Glutamatergic neuron (in vitro differentiated cells): ENCODE data around the gene PRR33. TPM values are rescaled to one million over a fixed set of nuclear protein-coding genes. Genes with fewer than 3 reads are reported as not detected.

ENCODE experiments used
- DNase-seq: peaks from one replicate; pipeline ENCODE4 v3.0.0; 2022
- H3K27ac Mint-ChIP-seq: one replicate; pipeline ENCODE4 v1.8.0; 2020; ENCODE audit warnings: mild to moderate bottlenecking, mixed read lengths, inconsistent platforms; ENCODE audit not compliant: unreplicated experiment
- H3K27me3 Mint-ChIP-seq: one replicate; pipeline ENCODE4 v1.8.0; 2020; ENCODE audit warnings: mild to moderate bottlenecking, moderate library complexity, mixed read lengths, inconsistent platforms; ENCODE audit not compliant: unreplicated experiment
- H3K36me3 Mint-ChIP-seq: one replicate; pipeline ENCODE4 v1.8.0; 2020; ENCODE audit warnings: mild to moderate bottlenecking, mixed read lengths, inconsistent platforms; ENCODE audit not compliant: unreplicated experiment
- H3K4me1 Mint-ChIP-seq: one replicate; pipeline ENCODE4 v1.8.0; 2020; ENCODE audit warnings: mild to moderate bottlenecking, low read depth, mixed read lengths, inconsistent platforms; ENCODE audit not compliant: unreplicated experiment
- H3K4me3 Mint-ChIP-seq: one replicate; pipeline ENCODE4 v1.8.0; 2020; ENCODE audit warnings: mild to moderate bottlenecking, mixed read lengths, inconsistent platforms; ENCODE audit not compliant: unreplicated experiment
- H3K9me3 Mint-ChIP-seq: one replicate; pipeline ENCODE4 v1.8.0; 2020; ENCODE audit warnings: mild to moderate bottlenecking, moderate library complexity, mixed read lengths, inconsistent platforms; ENCODE audit not compliant: unreplicated experiment
- CTCF ChIP-seq: fragments of 200-600 bp; sonication (generic); IDR thresholded peaks from one replicate; pipeline ENCODE4 v1.5.0; 2021; ENCODE audit not compliant: partially characterized antibody, unreplicated experiment
- total RNA-seq: library from RNA; stranded (reverse); fragmentation: NEBNext Ultra II Directional; extraction: Animal tissue kit (Norgen Biotek cat#: 25700); gene quantifications from one replicate; pipeline ENCODE4 v1.2.1, GENCODE V29; 2021; ENCODE audit not compliant: unreplicated experiment

PRR33 gene
- total RNA-seq, 1 donor from 2014 or later = not detected

- Mint-ChIP-seq H3K36me3 (no peaks in the 10 kb centered on the region), H3K9me3 (peaks cover 5% of the 10 kb centered on the region), H3K27me3 (no peaks in the 10 kb centered on the region), H3K4me1 (no peaks in the 10 kb centered on the region), H3K27ac (no peak overlapping the region), H3K4me3 (no peak overlapping the region)
- DNase-seq = no peak
- no peak for TF ChIP-seq CTCF
These were observed 29.3 kb upstream of the PRR33 start for GRCh38 chr11:1920909-1921573.

- no peak for TF ChIP-seq CTCF
- DNase-seq = no peak
- H3K27ac Mint-ChIP-seq = no peak overlapping the region
These were observed 28.6 kb upstream of the PRR33 start for GRCh38 chr11:1920128-1920908.

GRCh38 chr11:1919391-1920127 is 27.9 kb upstream of the PRR33 start, which contains the start of gene TNNT3:
TSS of gene TNNT3 (plus strand) at chr11:1919703. CDS start at chr11:1922875, 3,172 bp downstream.
- no peak for TF ChIP-seq CTCF
- H3K4me1 Mint-ChIP-seq = no peaks in the 10 kb centered on the region
- peaks cover 9% of the 10 kb centered on the region for H3K27me3 Mint-ChIP-seq
- H3K9me3 Mint-ChIP-seq = peaks cover 9% of the 10 kb centered on the region
- DNase-seq = no peak
- no peak within 1 kb of the TSS for H3K4me3 Mint-ChIP-seq
- H3K27ac Mint-ChIP-seq = no peak within 1 kb of the TSS
- H3K36me3 Mint-ChIP-seq = no peaks in the 10 kb centered on the region

More at GRCh38 chr11:1920128-1920908, 28.6 kb upstream of the PRR33 start:
- Mint-ChIP-seq H3K9me3 (peaks cover 5% of the 10 kb centered on the region), H3K36me3 (no peaks in the 10 kb centered on the region), H3K27me3 (peaks cover 2% of the 10 kb centered on the region), H3K4me1 (no peaks in the 10 kb centered on the region), H3K4me3 (no peak overlapping the region)

- no peak for DNase-seq
- Mint-ChIP-seq H3K27ac (no peak overlapping the region), H3K4me3 (no peak overlapping the region)
These were observed 27.0 kb upstream of the PRR33 start for GRCh38 chr11:1918436-1919315.

More at GRCh38 chr11:1918436-1919315, 27.0 kb upstream of the PRR33 start:
- H3K4me1 Mint-ChIP-seq = no peaks in the 10 kb centered on the region
- H3K9me3 Mint-ChIP-seq = peaks cover 9% of the 10 kb centered on the region
- no peak for TF ChIP-seq CTCF
- H3K27me3 Mint-ChIP-seq = peaks cover 10% of the 10 kb centered on the region
- H3K36me3 Mint-ChIP-seq = no peaks in the 10 kb centered on the region
